ENCODE data around the gene UCHL1. TPM values are rescaled to one million over a fixed set of nuclear protein-coding genes. Genes with fewer than 3 reads are reported as not detected.

Gene UCHL1
- polyA plus RNA-seq, 1 donor from 2014 or later: 5,099 TPM

DNA sequence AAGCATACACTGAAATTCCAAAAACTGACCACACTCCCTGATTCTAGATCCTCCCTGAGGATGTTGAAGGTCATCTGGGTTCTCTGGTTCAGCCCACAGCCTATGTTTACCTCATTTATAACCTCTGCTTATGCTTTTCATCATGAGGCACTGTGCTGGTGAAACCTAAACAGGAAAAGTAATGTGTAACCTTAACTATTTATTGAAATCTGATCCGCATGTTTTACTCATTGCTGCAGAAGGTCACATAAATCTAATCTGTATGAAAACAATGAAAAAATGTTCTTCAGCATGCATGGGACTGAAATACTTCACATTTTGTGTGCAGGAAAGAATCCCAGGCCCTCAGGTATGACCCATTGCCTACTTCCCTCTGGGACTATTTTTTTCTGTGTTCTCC lies 30.3 kb downstream of the UCHL1 start:
- Histone ChIP-seq H3K9me3 (ENCODE audit: low read length) (no peaks in the 10 kb centered on the region), H3K9ac (ENCODE audit: low read length) (no peak overlapping the region), H3K27me3 (ENCODE audit: insufficient read depth, low read depth, low read length) (no peaks in the 10 kb centered on the region), H4K20me1 (ENCODE audit: insufficient read depth) (no peaks in the 10 kb centered on the region), H3K36me3 (ENCODE audit: insufficient read depth, low read length) (no peaks in the 10 kb centered on the region), H3F3A (ENCODE audit: insufficient read depth, low read length, poor library complexity, severe bottlenecking) (no peaks in the 10 kb centered on the region), H3K9me2 (ENCODE audit: insufficient read depth, low read length) (no peaks in the 10 kb centered on the region), H2AFZ (ENCODE audit: low read depth, low read length) (no peak overlapping the region), H3K4me3 (ENCODE audit: low read length) (no peak overlapping the region), H3K79me2 (replicated peaks; ENCODE audit: insufficient read depth, low read length) (no peaks in the 10 kb centered on the region), H3K4me2 (ENCODE audit: low read length) (no peak overlapping the region), H3K27ac (ENCODE audit: low read length) (no peak overlapping the region)
- TF ChIP-seq, protein P1, sequence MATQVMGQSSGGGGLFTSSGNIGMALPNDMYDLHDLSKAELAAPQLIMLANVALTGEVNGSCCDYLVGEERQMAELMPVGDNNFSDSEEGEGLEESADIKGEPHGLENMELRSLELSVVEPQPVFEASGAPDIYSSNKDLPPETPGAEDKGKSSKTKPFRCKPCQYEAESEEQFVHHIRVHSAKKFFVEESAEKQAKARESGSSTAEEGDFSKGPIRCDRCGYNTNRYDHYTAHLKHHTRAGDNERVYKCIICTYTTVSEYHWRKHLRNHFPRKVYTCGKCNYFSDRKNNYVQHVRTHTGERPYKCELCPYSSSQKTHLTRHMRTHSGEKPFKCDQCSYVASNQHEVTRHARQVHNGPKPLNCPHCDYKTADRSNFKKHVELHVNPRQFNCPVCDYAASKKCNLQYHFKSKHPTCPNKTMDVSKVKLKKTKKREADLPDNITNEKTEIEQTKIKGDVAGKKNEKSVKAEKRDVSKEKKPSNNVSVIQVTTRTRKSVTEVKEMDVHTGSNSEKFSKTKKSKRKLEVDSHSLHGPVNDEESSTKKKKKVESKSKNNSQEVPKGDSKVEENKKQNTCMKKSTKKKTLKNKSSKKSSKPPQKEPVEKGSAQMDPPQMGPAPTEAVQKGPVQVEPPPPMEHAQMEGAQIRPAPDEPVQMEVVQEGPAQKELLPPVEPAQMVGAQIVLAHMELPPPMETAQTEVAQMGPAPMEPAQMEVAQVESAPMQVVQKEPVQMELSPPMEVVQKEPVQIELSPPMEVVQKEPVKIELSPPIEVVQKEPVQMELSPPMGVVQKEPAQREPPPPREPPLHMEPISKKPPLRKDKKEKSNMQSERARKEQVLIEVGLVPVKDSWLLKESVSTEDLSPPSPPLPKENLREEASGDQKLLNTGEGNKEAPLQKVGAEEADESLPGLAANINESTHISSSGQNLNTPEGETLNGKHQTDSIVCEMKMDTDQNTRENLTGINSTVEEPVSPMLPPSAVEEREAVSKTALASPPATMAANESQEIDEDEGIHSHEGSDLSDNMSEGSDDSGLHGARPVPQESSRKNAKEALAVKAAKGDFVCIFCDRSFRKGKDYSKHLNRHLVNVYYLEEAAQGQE (IDR thresholded peaks at IDR 0.05; ENCODE audit: borderline replicate concordance): no peak
- no peak for TF ChIP-seq MXI1 (conservative IDR thresholded peaks at IDR 0.05; ENCODE audit: poor library complexity, severe bottlenecking)

DNA sequence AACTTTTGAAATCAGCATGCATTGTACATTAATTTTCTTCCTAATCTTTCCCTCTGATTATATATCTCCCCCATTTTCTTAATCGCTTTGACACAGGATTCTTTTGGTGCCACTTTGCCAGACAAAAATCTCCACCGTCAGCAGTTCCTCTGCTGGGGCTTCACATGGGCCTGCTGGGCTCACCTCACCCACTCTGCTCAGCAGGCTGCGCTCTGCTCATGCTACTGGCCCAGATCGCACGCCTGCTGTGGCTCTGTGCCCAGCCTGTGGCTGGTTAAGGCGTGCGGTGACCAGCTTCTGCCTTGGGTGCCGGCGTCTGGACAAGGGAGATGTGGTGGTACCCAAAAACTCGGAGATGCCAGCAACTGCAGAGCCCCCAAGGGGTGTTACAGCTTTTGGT lies 31.1 kb downstream of the UCHL1 start:
- Histone ChIP-seq H3K79me2 (replicated peaks; ENCODE audit: insufficient read depth, low read length) (no peaks in the 10 kb centered on the region), H3K27ac (ENCODE audit: low read length) (no peak overlapping the region), H3K9me2 (ENCODE audit: insufficient read depth, low read length) (no peaks in the 10 kb centered on the region), H3K9me3 (ENCODE audit: low read length) (no peaks in the 10 kb centered on the region), H3K4me3 (ENCODE audit: low read length) (no peak overlapping the region), H2AFZ (ENCODE audit: low read depth, low read length) (no peak overlapping the region), H3K4me2 (ENCODE audit: low read length) (no peak overlapping the region), H3K9ac (ENCODE audit: low read length) (no peak overlapping the region), H3F3A (ENCODE audit: insufficient read depth, low read length, poor library complexity, severe bottlenecking) (no peaks in the 10 kb centered on the region), H3K27me3 (ENCODE audit: insufficient read depth, low read depth, low read length) (no peaks in the 10 kb centered on the region), H4K20me1 (ENCODE audit: insufficient read depth) (no peaks in the 10 kb centered on the region), H3K36me3 (ENCODE audit: insufficient read depth, low read length) (no peaks in the 10 kb centered on the region)
- no peak for TF ChIP-seq EP300 (conservative IDR thresholded peaks at IDR 0.05; ENCODE audit: poor library complexity, severe bottlenecking)
- TF ChIP-seq, protein P2, sequence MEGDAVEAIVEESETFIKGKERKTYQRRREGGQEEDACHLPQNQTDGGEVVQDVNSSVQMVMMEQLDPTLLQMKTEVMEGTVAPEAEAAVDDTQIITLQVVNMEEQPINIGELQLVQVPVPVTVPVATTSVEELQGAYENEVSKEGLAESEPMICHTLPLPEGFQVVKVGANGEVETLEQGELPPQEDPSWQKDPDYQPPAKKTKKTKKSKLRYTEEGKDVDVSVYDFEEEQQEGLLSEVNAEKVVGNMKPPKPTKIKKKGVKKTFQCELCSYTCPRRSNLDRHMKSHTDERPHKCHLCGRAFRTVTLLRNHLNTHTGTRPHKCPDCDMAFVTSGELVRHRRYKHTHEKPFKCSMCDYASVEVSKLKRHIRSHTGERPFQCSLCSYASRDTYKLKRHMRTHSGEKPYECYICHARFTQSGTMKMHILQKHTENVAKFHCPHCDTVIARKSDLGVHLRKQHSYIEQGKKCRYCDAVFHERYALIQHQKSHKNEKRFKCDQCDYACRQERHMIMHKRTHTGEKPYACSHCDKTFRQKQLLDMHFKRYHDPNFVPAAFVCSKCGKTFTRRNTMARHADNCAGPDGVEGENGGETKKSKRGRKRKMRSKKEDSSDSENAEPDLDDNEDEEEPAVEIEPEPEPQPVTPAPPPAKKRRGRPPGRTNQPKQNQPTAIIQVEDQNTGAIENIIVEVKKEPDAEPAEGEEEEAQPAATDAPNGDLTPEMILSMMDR (IDR thresholded peaks at IDR 0.05; ENCODE audit: poor library complexity, severe bottlenecking): no peak
- no peak for TF ChIP-seq POLR2AphosphoS5 (IDR thresholded peaks at IDR 0.05)
- no peak for TF ChIP-seq MXI1 (conservative IDR thresholded peaks at IDR 0.05; ENCODE audit: poor library complexity, severe bottlenecking)
- no peak for TF ChIP-seq RAD21 (conservative IDR thresholded peaks at IDR 0.05)
- TF ChIP-seq TAF1 (IDR thresholded peaks at IDR 0.05; ENCODE audit: low read depth): no peak
- TF ChIP-seq EZH2 (IDR thresholded peaks at IDR 0.05; ENCODE audit: borderline replicate concordance, insufficient read depth, low read length, poor library complexity, severe bottlenecking): no peak
- TF ChIP-seq SMC3 (conservative IDR thresholded peaks at IDR 0.05; ENCODE audit: poor library complexity): no peak
- TF ChIP-seq, protein P1 (IDR thresholded peaks at IDR 0.05; ENCODE audit: borderline replicate concordance): no peak
